B cell (primary cell): Measurements from ENCODE around the gene PHLPP1. TPM values are rescaled to one million over a fixed set of nuclear protein-coding genes. Genes with fewer than 3 reads are reported as not detected.

Experiments
- ATAC-seq: fragments of 200-7000 bp; cut with Tn5 transposase; one replicate; pipeline ENCODE4 v1.10.0; 2021; ENCODE audit warnings: low read depth, mild to moderate bottlenecking, moderate number of reproducible peaks, moderate library complexity
- CTCF ChIA-PET: fragments of 350-600 bp; sonication (Branson Sonifier 250); formaldehyde crosslinking; loops from one replicate; lab custom pipeline; 2021; ENCODE audit warnings: antibody characterized with exemption, inconsistent platforms; lab: Charles Lee
- POLR2A ChIA-PET: fragments of 350-600 bp; sonication (Branson Sonifier 250); formaldehyde crosslinking; loops from one replicate; lab custom pipeline; 2021; ENCODE audit warnings: antibody characterized with exemption; lab: Charles Lee
- DNase-seq: peaks from one replicate; pipeline ENCODE4 v3.0.0; 2013
- H2AFZ ChIP-seq: 2 replicates; pipeline ENCODE4 v1.6.1; 2012; ENCODE audit warnings: mild to moderate bottlenecking, low read depth, low read length; ENCODE audit not compliant: insufficient read depth, poor library complexity, severe bottlenecking
- H3K27ac ChIP-seq, 2 donors: 1 replicate in 1 of 2; 2 replicates in 1 of 2; pipeline ENCODE4 v1.5.1; 2012 to 2013; ENCODE audit warnings: low read length in 2 of 2, mild to moderate bottlenecking in 2 of 2, moderate library complexity in 1 of 2
- H3K27me3 ChIP-seq, 4 experiments: fragments of 200-600 bp in 1 of 4; sonication (generic) in 1 of 4; replicated peaks in 1 of 4; 1 replicate in 2 of 4; 2 replicates in 2 of 4; pipeline versions ENCODE4 v1.6.1 to v1.7.0; 2013 to 2016; ENCODE audit warnings: low read length in 3 of 4, mild to moderate bottlenecking in 2 of 4, mixed read lengths in 1 of 4, moderate library complexity in 1 of 4; ENCODE audit not compliant: insufficient read depth in 4 of 4, control insufficient read depth in 3 of 4; ENCODE audit errors: control extremely low read depth in 1 of 4
- H3K36me3 ChIP-seq, 2 experiments: replicated peaks in 1 of 2; 1 replicate in 1 of 2; 2 replicates in 1 of 2; pipeline versions ENCODE4 v1.6.1 to v1.7.1; 2013; ENCODE audit warnings: low read length in 1 of 2; ENCODE audit not compliant: insufficient read depth in 2 of 2, control insufficient read depth in 1 of 2; ENCODE audit errors: control extremely low read depth in 1 of 2, extremely low read depth in 1 of 2
- H3K4me1 ChIP-seq, 2 donors: fragments of 200-600 bp in 1 of 2; sonication (generic) in 1 of 2; 1 replicate in 1 of 2; 2 replicates in 1 of 2; pipeline versions ENCODE4 v1.5.1 to v1.6.1; 2013 to 2017; ENCODE audit warnings: low read length in 2 of 2; ENCODE audit not compliant: control insufficient read depth in 2 of 2, insufficient read depth in 2 of 2
- H3K4me2 ChIP-seq: replicated peaks from 2 replicates; pipeline ENCODE3; 2012; ENCODE audit warnings: mild to moderate bottlenecking, low read depth, low read length; ENCODE audit not compliant: poor library complexity, severe bottlenecking
- H3K4me3 ChIP-seq, 5 experiments: fragments of 200-600 bp in 1 of 5; sonication (generic) in 1 of 5; 1 replicate in 3 of 5; 2 replicates in 2 of 5; pipeline versions ENCODE4 v1.5.1 to v1.7.0; 2011 to 2016; ENCODE audit warnings: low read length in 4 of 5, mild to moderate bottlenecking in 4 of 5, low read depth in 2 of 5, control low read depth in 1 of 5, moderate library complexity in 1 of 5; ENCODE audit not compliant: insufficient read depth in 1 of 5; ENCODE audit errors: control extremely low read depth in 1 of 5, extremely low read depth in 1 of 5
- H3K79me2 ChIP-seq: fragments of 200-600 bp; sonication (generic); one replicate; pipeline ENCODE4 v1.6.0; 2016; ENCODE audit warnings: low read length; ENCODE audit not compliant: control insufficient read depth, insufficient read depth
- H3K9ac ChIP-seq: fragments of 200-600 bp; sonication (generic); 2 replicates; pipeline ENCODE4 v1.6.1; 2017; ENCODE audit warnings: mild to moderate bottlenecking, low read length, moderate library complexity
- H3K9me3 ChIP-seq, 3 donors: one replicate each; pipeline versions ENCODE4 v1.6.1 to v1.7.1; 2013; ENCODE audit warnings: low read length in 2 of 3; ENCODE audit not compliant: control insufficient read depth in 2 of 3, insufficient read depth in 1 of 3; ENCODE audit errors: control extremely low read depth in 1 of 3
- H4K20me1 ChIP-seq: 2 replicates; pipeline ENCODE4 v1.6.0; 2012; ENCODE audit warnings: mild to moderate bottlenecking, low read length; ENCODE audit not compliant: insufficient read depth, control insufficient read depth, poor library complexity, severe bottlenecking
- H3K27ac Mint-ChIP-seq: one replicate; pipeline ENCODE4 v1.8.0; 2021; ENCODE audit warnings: mixed read lengths
- H3K27me3 Mint-ChIP-seq: one replicate; pipeline ENCODE4 v1.8.0; 2021; ENCODE audit warnings: mixed read lengths
- H3K4me1 Mint-ChIP-seq: one replicate; pipeline ENCODE4 v1.8.0; 2021; ENCODE audit warnings: mixed read lengths
- H3K4me3 Mint-ChIP-seq: one replicate; pipeline ENCODE4 v1.8.0; 2021; ENCODE audit warnings: mixed read lengths
- H3K9me3 Mint-ChIP-seq: one replicate; pipeline ENCODE4 v1.8.0; 2022; ENCODE audit warnings: mixed read lengths; ENCODE audit not compliant: insufficient read depth
- EZH2 ChIP-seq: IDR thresholded peaks from 2 replicates; pipeline ENCODE4 v1.6.1; 2012; ENCODE audit warnings: borderline replicate concordance, low read depth, mild to moderate bottlenecking, moderate library complexity, low read length; ENCODE audit not compliant: insufficient read depth, poor library complexity, severe bottlenecking
- WGBS: methylation state at CpG from one replicate; pipeline ENCODE4 v1.1.5; 2013; ENCODE audit warnings: missing lambda C conversion rate; ENCODE audit not compliant: insufficient coverage; 5-methylcytosine and 5-hydroxymethylcytosine counted together
- intact Hi-C: fragments of 100-400 bp; cut with micrococcal nuclease; formaldehyde crosslinking; loops from one replicate; pipeline ENCODE4 v1.10.0; 2022
- polyA minus RNA-seq: library from RNA; depleted of rRNA, polyadenylated mRNA; stranded (reverse); fragments of >200 nt; gene quantifications from 2 replicates; pipeline ENCODE4 v1.2.3, GENCODE V29; 2012
- polyA plus RNA-seq: library from polyadenylated mRNA; depleted of rRNA; stranded (reverse); fragments of >200 nt; gene quantifications from 2 replicates; pipeline ENCODE4 v1.2.3, GENCODE V29; 2012
- total RNA-seq, 2 donors: library from RNA; stranded (reverse); fragments of 120-200 nt in 1 of 2; gene quantifications; 1 replicate in 1 of 2; 2 replicates in 1 of 2; pipeline versions ENCODE4 v1.2.3 to v1.2.4, GENCODE V29; 2013 to 2022
- TF ChIP-seq, protein P1 (sequence below): fragments of 200-600 bp; IDR thresholded peaks from one replicate; pipeline ENCODE4 v1.8.0; 2022; ENCODE audit warnings: antibody characterized with exemption, mild to moderate bottlenecking

The PHLPP1 gene
- total RNA-seq (20.7 and 22.6 TPM in 2 replicates), polyA plus RNA-seq (3.0 and 4.5 TPM in 2 replicates), polyA minus RNA-seq (13.5 and 19.1 TPM in 2 replicates)
- 5.4 TPM for total RNA-seq (2013)

DNA sequence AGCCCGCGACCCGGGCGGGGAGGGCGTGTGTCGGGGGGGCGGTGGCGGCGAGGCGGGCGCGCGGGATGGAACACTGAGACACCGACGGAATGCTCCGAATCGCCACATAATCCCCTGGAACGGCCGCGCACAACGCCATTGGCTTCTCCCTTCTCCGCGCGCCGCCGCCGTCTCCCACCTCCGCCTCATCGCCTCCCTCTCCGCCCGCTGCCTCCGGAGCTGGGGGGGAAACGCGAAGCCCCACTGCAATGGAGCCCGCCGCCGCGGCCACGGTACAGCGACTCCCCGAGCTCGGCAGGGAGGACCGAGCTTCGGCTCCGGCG is at the start of gene PHLPP1:
PHLPP1 (plus strand) TSS at position 106 of the 323 bp plus-strand sequence; CDS start at position 249, 143 bp downstream.
- no peaks in the 10 kb centered on the region for H3K27me3 ChIP-seq
- Mint-ChIP-seq H3K27me3 (no peaks in the 10 kb centered on the region), H3K4me3 (peak within 1 kb of the TSS; percentile 95), H3K4me1 (peaks cover 37% of the 10 kb centered on the region), H3K9me3 (no peaks in the 10 kb centered on the region), H3K27ac (peak within 1 kb of the TSS; percentile 97)
- no peaks in the 10 kb centered on the region for H3K9me3 ChIP-seq
- TF ChIP-seq, protein P1, sequence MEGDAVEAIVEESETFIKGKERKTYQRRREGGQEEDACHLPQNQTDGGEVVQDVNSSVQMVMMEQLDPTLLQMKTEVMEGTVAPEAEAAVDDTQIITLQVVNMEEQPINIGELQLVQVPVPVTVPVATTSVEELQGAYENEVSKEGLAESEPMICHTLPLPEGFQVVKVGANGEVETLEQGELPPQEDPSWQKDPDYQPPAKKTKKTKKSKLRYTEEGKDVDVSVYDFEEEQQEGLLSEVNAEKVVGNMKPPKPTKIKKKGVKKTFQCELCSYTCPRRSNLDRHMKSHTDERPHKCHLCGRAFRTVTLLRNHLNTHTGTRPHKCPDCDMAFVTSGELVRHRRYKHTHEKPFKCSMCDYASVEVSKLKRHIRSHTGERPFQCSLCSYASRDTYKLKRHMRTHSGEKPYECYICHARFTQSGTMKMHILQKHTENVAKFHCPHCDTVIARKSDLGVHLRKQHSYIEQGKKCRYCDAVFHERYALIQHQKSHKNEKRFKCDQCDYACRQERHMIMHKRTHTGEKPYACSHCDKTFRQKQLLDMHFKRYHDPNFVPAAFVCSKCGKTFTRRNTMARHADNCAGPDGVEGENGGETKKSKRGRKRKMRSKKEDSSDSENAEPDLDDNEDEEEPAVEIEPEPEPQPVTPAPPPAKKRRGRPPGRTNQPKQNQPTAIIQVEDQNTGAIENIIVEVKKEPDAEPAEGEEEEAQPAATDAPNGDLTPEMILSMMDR, result no peak
- TF ChIP-seq EZH2, result no peak
- H3K4me3 ChIP-seq, result peak within 1 kb of the TSS; percentile 7 to 85 (median 75)
- H3K4me2 ChIP-seq, result peak within 1 kb of the TSS; percentile 73
- POLR2A ChIA-PET, result interaction anchor here (1.1 to 1.7 kb wide), 5 partner anchors 132 to 1255 kb away, joined by 3 to 11 read pairs (median 4); partner anchors contain the start of genes VPS4B and ZCCHC2
- peaks cover 15 to 18% of the 10 kb centered on the region in 2 donors for H3K4me1 ChIP-seq
- WGBS, result 0% methylated on average over 44 of the region's 46 CpGs
- H3K36me3 ChIP-seq, result no peaks in the 10 kb centered on the region
- peak within 1 kb of the TSS; percentile 91 for H2AFZ ChIP-seq
- H4K20me1 ChIP-seq, result no peaks in the 10 kb centered on the region
- DNase-seq (no peak), ATAC-seq (peak; percentile 25)
- no peaks in the 10 kb centered on the region for H3K79me2 ChIP-seq
- intact Hi-C loops, result loop anchor here (1.0 to 10.0 kb wide), 11 partner anchors 15 to 652 kb away; partner anchors contain the start of genes KDSR, TNFRSF11A and ZCCHC2
- CTCF ChIA-PET, result interaction anchor here (0.6 to 5.4 kb wide), 16 partner anchors 12 to 1248 kb away, joined by 3 to 62 read pairs (median 3); partner anchors contain the start of genes PIGN and RELCH
- H3K9ac ChIP-seq, result peak within 1 kb of the TSS; percentile 83
- H3K27ac ChIP-seq, result peak within 1 kb of the TSS; percentile 85 to 92

DNA sequence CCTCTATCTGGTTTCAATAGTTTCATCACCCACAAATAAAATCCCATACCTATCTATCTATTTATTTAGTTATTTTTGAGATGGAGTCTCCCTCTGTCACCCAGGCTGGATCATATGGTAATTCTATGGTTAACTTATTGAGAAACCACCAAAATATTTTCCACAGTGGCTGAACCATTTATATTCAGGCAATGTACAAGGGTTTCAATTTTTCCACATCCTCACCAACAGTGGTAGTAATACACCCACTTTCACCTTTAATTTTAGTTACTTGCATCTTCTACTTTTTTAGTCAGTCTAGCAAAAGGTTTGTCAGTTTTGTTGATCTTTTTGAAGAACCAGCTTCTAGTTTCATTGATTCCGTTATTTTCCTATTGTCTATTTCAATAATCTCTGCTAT is 46.1 kb upstream of the PHLPP1 start:
- no peaks in the 10 kb centered on the region for H3K79me2 ChIP-seq
- POLR2A ChIA-PET, result no interaction called here
- intact Hi-C loops, result no loop called here
- H3K9me3 Mint-ChIP-seq, result peaks cover 5% of the 10 kb centered on the region
- H4K20me1 ChIP-seq, result no peaks in the 10 kb centered on the region
- H3K9me3 ChIP-seq, result no peaks in the 10 kb centered on the region
- H3K4me1 ChIP-seq, result no peaks in the 10 kb centered on the region
- H2AFZ ChIP-seq, result no peak overlapping the region
- H3K27me3 Mint-ChIP-seq, result no peaks in the 10 kb centered on the region
- H3K4me3 ChIP-seq, result no peak overlapping the region
- H3K4me1 Mint-ChIP-seq, result no peaks in the 10 kb centered on the region
- H3K4me2 ChIP-seq, result no peak overlapping the region
- no peak overlapping the region for H3K9ac ChIP-seq
- H3K36me3 ChIP-seq, result no peaks in the 10 kb centered on the region
- no peak overlapping the region for H3K27ac ChIP-seq
- DNase-seq, result no peak
- TF ChIP-seq EZH2, result no peak
- TF ChIP-seq, protein P1, result no peak
- no peak overlapping the region for H3K27ac Mint-ChIP-seq
- ATAC-seq, result no peak
- CTCF ChIA-PET, result no interaction called here
- no CpG with 5 or more reads among the region's 1 CpG for WGBS
- no peak overlapping the region for H3K4me3 Mint-ChIP-seq
- no peaks in the 10 kb centered on the region for H3K27me3 ChIP-seq
